Tibial nerve (tissue), 4 donors: ENCODE measurements around the gene DENND1A. TPM values are rescaled to one million over a fixed set of nuclear protein-coding genes. Genes with fewer than 3 reads are reported as not detected.

Source experiments
- DNase-seq, 2 donors: peaks; one replicate each; pipeline ENCODE4 v3.0.0-alpha.2; 2019; ENCODE audit warnings: low spot score in 2 of 2
- H3K27ac ChIP-seq, 4 donors: fragments of 200-600 bp; sonication (generic) in 3 of 4; one replicate each; pipeline ENCODE4 v1.5.1; 2017 to 2019; ENCODE audit warnings: mild to moderate bottlenecking in 1 of 4
- H3K27me3 ChIP-seq, 2 donors: fragments of 200-600 bp; sonication (generic) in 1 of 2; one replicate each; pipeline versions ENCODE4 v1.5.1 to v1.6.0; 2017 to 2019
- H3K36me3 ChIP-seq, 3 donors: fragments of 200-600 bp; sonication (generic); one replicate each; pipeline ENCODE4 v1.5.1; 2018 to 2019
- H3K4me1 ChIP-seq, 4 donors: fragments of 200-600 bp; sonication (generic) in 3 of 4; one replicate each; pipeline ENCODE4 v1.5.1; 2017 to 2019
- H3K4me3 ChIP-seq, 4 donors: fragments of 200-600 bp; sonication (generic) in 3 of 4; one replicate each; pipeline ENCODE4 v1.5.1; 2017 to 2019; ENCODE audit warnings: mild to moderate bottlenecking in 1 of 4, moderate library complexity in 1 of 4
- H3K9me3 ChIP-seq, 4 donors: fragments of 200-600 bp; sonication (generic) in 3 of 4; one replicate each; pipeline ENCODE4 v1.5.1; 2017 to 2019
- CTCF ChIP-seq, 5 experiments: fragments of 200-600 bp in 3 of 5; fragments of 450-650 bp in 2 of 5; sonication (generic) in 3 of 5; IDR thresholded peaks; one replicate each; pipeline ENCODE4 v1.5.1; 2016 to 2019; ENCODE audit warnings: antibody characterized with exemption in 5 of 5, mild to moderate bottlenecking in 3 of 5, moderate library complexity in 2 of 5
- EP300 ChIP-seq, 2 donors: sonication (generic); formaldehyde crosslinking; IDR thresholded peaks; one replicate each; pipeline ENCODE4 v1.6.1; 2017; ENCODE audit warnings: antibody characterized with exemption in 2 of 2, mild to moderate bottlenecking in 1 of 2
- POLR2A ChIP-seq, 2 donors: fragments of 450-650 bp; IDR thresholded peaks; one replicate each; pipeline ENCODE4 v1.6.1; 2017; ENCODE audit warnings: antibody characterized with exemption in 2 of 2, mild to moderate bottlenecking in 2 of 2, moderate library complexity in 2 of 2
- WGBS, 2 donors: methylation state at CpG; one replicate each; pipeline ENCODE4 v1.1.5; 2018; 5-methylcytosine and 5-hydroxymethylcytosine counted together
- total RNA-seq, 4 donors: library from RNA; depleted of rRNA; stranded (reverse); fragments of >200 nt; gene quantifications; one replicate each; pipeline ENCODE4 v1.1.0, GENCODE V29; 2016

DENND1A gene
- total RNA-seq, 4 donors from 2014 or later: 17.5 to 34.8 (median 20.1) TPM

GRCh38 chr9:123475407-123475806 lies 454.5 kb downstream of the DENND1A start:
- TF ChIP-seq POLR2A (IDR thresholded peaks at IDR 0.05) (no peak), CTCF (IDR thresholded peaks at IDR 0.05) (no peak), EP300 (IDR thresholded peaks at IDR 0.05) (no peak)
- no peaks in the 10 kb centered on the region for H3K27me3 ChIP-seq
- H3K36me3 ChIP-seq: no peaks in the 10 kb centered on the region
- H3K9me3 ChIP-seq: no peaks in the 10 kb centered on the region
- 88 to 95% methylated on average over 11 of the region's 11 CpGs for WGBS, 2 donors
- H3K27ac ChIP-seq: no peak overlapping the region
- no peak overlapping the region for H3K4me3 ChIP-seq
- no peak for DNase-seq
- H3K4me1 ChIP-seq: no peaks in the 10 kb centered on the region

GRCh38 chr9:123472862-123473614 lies 456.9 kb downstream of the DENND1A start:
- no peaks in the 10 kb centered on the region for H3K9me3 ChIP-seq
- TF ChIP-seq CTCF (IDR thresholded peaks at IDR 0.05) (no peak), EP300 (IDR thresholded peaks at IDR 0.05) (no peak), POLR2A (IDR thresholded peaks at IDR 0.05) (no peak)
- no peak for DNase-seq
- no peaks in the 10 kb centered on the region for H3K27me3 ChIP-seq
- no peak overlapping the region for H3K27ac ChIP-seq
- peaks cover 0 to 16% (median 0%) of the 10 kb centered on the region in 4 donors for H3K4me1 ChIP-seq
- no peak overlapping the region for H3K4me3 ChIP-seq
- H3K36me3 ChIP-seq: no peaks in the 10 kb centered on the region
- 77 to 79% methylated on average over 14 of the region's 14 CpGs for WGBS, 2 donors

GRCh38 chr9:123471843-123472570 lies 457.9 kb downstream of the DENND1A start:
- WGBS, 2 donors: 89 to 95% methylated on average over 12 of the region's 12 CpGs
- TF ChIP-seq CTCF (IDR thresholded peaks at IDR 0.05) (no peak), POLR2A (IDR thresholded peaks at IDR 0.05) (no peak), EP300 (IDR thresholded peaks at IDR 0.05) (no peak)
- DNase-seq: no peak

GRCh38 chr9:123470991-123471770 lies 458.7 kb downstream of the DENND1A start:
- DNase-seq: no peak
- Histone ChIP-seq H3K27me3 (no peaks in the 10 kb centered on the region), H3K27ac (no peak overlapping the region), H3K4me3 (no peak overlapping the region), H3K4me1 (peaks cover 0 to 16% (median 0%) of the 10 kb centered on the region in 4 donors), H3K9me3 (no peaks in the 10 kb centered on the region), H3K36me3 (no peaks in the 10 kb centered on the region)
- 89% methylated on average over 21 of the region's 21 CpGs for whole genome bisulfite sequencing, 2 donors
- TF ChIP-seq POLR2A (IDR thresholded peaks at IDR 0.05) (no peak), EP300 (IDR thresholded peaks at IDR 0.05) (no peak), CTCF (IDR thresholded peaks at IDR 0.05) (no peak)

More at GRCh38 chr9:123471843-123472570, 457.9 kb downstream of the DENND1A start:
- Histone ChIP-seq H3K4me3 (no peak overlapping the region), H3K4me1 (peaks cover 0 to 16% (median 0%) of the 10 kb centered on the region in 4 donors), H3K36me3 (no peaks in the 10 kb centered on the region), H3K27ac (no peak overlapping the region), H3K27me3 (no peaks in the 10 kb centered on the region), H3K9me3 (no peaks in the 10 kb centered on the region)
